Naive thymus-derived CD4-positive, alpha-beta T cell (primary cell): ENCODE data around the gene KAT7. TPM values are rescaled to one million over a fixed set of nuclear protein-coding genes. Genes with fewer than 3 reads are reported as not detected.
"Not testable (repeated sequence)": the region's sequence is repeated elsewhere in the genome, so short reads cannot be mapped to it uniquely, and the experiment has no call there.

Experiments used
- ATAC-seq: fragments of 150-1000 bp; cut with Tn5 transposase; 2 replicates; pipeline ENCODE4 v1.10.0; 2021; ENCODE audit warnings: mild to moderate bottlenecking, moderate library complexity
- CTCF ChIA-PET: fragments of 350-600 bp; sonication (Branson Sonifier 250); formaldehyde crosslinking; loops from one replicate; lab custom pipeline; 2021; ENCODE audit warnings: antibody characterized with exemption; lab: Charles Lee
- POLR2A ChIA-PET: fragments of 350-600 bp; sonication (Branson Sonifier 250); formaldehyde crosslinking; loops from one replicate; lab custom pipeline; 2021; ENCODE audit warnings: antibody characterized with exemption, inconsistent platforms; lab: Charles Lee
- DNase-seq, 9 donors: peaks; one replicate each; pipeline versions ENCODE4 v3.0.0 to v3.0.0-alpha.2; 2020 to 2022; ENCODE audit warnings: mixed read lengths in 1 of 9
- H3K27ac ChIP-seq: one replicate; pipeline ENCODE4 v1.7.0; 2013; ENCODE audit warnings: mild to moderate bottlenecking, low read depth, low read length, moderate library complexity
- H3K27me3 ChIP-seq, 2 donors: one replicate each; pipeline ENCODE4 v1.7.0; 2013; ENCODE audit warnings: low read length in 2 of 2, mild to moderate bottlenecking in 2 of 2, moderate library complexity in 2 of 2; ENCODE audit not compliant: control insufficient read depth in 2 of 2, insufficient read depth in 2 of 2
- H3K36me3 ChIP-seq, 3 experiments: 1 replicate in 2 of 3; 2 replicates in 1 of 3; pipeline ENCODE4 v1.7.0; 2013; ENCODE audit warnings: low read length in 3 of 3, mild to moderate bottlenecking in 3 of 3, moderate library complexity in 1 of 3; ENCODE audit not compliant: insufficient read depth in 3 of 3, control insufficient read depth in 2 of 3
- H3K4me1 ChIP-seq, 2 donors: one replicate each; pipeline ENCODE4 v1.7.0; 2013; ENCODE audit warnings: low read length in 2 of 2, mild to moderate bottlenecking in 2 of 2, moderate library complexity in 1 of 2; ENCODE audit not compliant: control insufficient read depth in 2 of 2, insufficient read depth in 2 of 2
- H3K4me3 ChIP-seq: 2 replicates; pipeline ENCODE4 v1.7.0; 2013; ENCODE audit warnings: mild to moderate bottlenecking, low read length
- H3K9me3 ChIP-seq, 3 experiments: 1 replicate in 2 of 3; 2 replicates in 1 of 3; pipeline ENCODE4 v1.7.0; 2013; ENCODE audit warnings: low read length in 3 of 3; ENCODE audit not compliant: control insufficient read depth in 2 of 3
- H3K27ac Mint-ChIP-seq, 9 donors: one replicate each; pipeline ENCODE4 v1.8.0; 2020 to 2022; ENCODE audit warnings: mixed read lengths in 9 of 9, mild to moderate bottlenecking in 8 of 9, moderate library complexity in 5 of 9, inconsistent platforms in 2 of 9
- H3K27me3 Mint-ChIP-seq, 5 donors: one replicate each; pipeline ENCODE4 v1.8.0; 2021 to 2022; ENCODE audit warnings: mixed read lengths in 5 of 5, mild to moderate bottlenecking in 1 of 5
- H3K36me3 Mint-ChIP-seq, 5 donors: one replicate each; pipeline ENCODE4 v1.8.0; 2020 to 2022; ENCODE audit warnings: mixed read lengths in 5 of 5, mild to moderate bottlenecking in 3 of 5, inconsistent platforms in 1 of 5
- H3K4me1 Mint-ChIP-seq, 7 donors: one replicate each; pipeline ENCODE4 v1.8.0; 2020 to 2022; ENCODE audit warnings: mixed read lengths in 7 of 7, mild to moderate bottlenecking in 3 of 7, inconsistent platforms in 1 of 7
- H3K4me3 Mint-ChIP-seq, 10 donors: one replicate each; pipeline ENCODE4 v1.8.0; 2020 to 2022; ENCODE audit warnings: mild to moderate bottlenecking in 10 of 10, mixed read lengths in 10 of 10, moderate library complexity in 6 of 10, inconsistent platforms in 2 of 10
- H3K9me3 Mint-ChIP-seq, 11 donors: one replicate each; pipeline ENCODE4 v1.8.0; 2020 to 2022; ENCODE audit warnings: mixed read lengths in 11 of 11, mild to moderate bottlenecking in 4 of 11, inconsistent platforms in 1 of 11, moderate library complexity in 1 of 11
- intact Hi-C, 2 donors: fragments of 100-400 bp; cut with micrococcal nuclease; formaldehyde crosslinking; loops; one replicate each; pipeline ENCODE4 v1.15.1; 2023
- polyA plus RNA-seq, 2 donors: library from polyadenylated mRNA; unstranded; fragments of 300-500 nt; fragmentation: Illumina TruSeq; gene quantifications; one replicate each; pipeline ENCODE4 v1.2.3, GENCODE V29; 2021
- total RNA-seq, 6 experiments: library from RNA in 5 of 6; stranded (reverse) in 5 of 6; gene quantifications; 1 replicate in 5 of 6; 2 replicates in 1 of 6; pipeline ENCODE4 v1.2.3 and lab custom pipeline; 2021 to 2026

KAT7 gene
- total and polyA plus RNA-seq, 7 experiments from 2014 or later = 39.2 to 195 (median 125) TPM

DNA sequence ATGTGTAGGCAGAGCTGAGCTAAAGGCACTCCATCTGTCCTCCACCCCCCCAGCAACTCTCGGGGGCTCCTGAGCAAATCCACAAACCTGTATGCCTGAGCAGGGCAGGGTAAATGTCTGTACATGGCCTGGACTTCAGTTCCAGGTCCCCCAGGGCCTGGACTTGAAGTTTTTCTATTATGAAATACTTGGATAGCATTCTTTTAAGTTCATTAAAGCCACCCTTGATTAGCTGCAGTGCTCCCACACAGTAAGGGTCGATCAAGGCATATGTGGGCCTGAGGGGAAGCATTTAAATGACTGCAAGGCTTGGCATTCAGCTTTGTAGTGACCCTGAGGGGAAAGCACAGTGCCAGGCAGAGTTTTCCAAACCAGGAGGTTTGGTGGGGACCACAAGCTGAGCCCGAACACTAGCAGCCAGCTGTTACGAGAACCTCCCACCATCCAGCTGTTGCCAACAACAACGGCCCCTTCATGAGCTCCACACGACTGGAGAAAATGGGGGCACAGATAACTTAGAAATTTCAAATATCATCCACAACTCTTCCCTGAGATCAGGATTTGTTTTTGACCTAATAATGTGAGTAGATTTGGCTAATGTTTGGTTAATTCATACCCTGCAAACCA is 31.2 kb upstream of the KAT7 start:
- no peaks in the 10 kb centered on the region for H3K27me3 ChIP-seq
- H3K36me3 ChIP-seq = peaks cover 0 to 15% (median 3%) of the 10 kb centered on the region in 3 experiments
- CTCF ChIA-PET = interaction anchor here (0.6 to 1.1 kb wide), 3 partner anchors 17 to 49 kb away, joined by 3 read pairs; no protein-coding TSS in a partner anchor
- no peak overlapping the region for H3K4me3 ChIP-seq
- Mint-ChIP-seq H3K36me3 (peaks cover 0 to 26% (median 12%) of the 10 kb centered on the region in 5 donors), H3K9me3 (no peaks in the 10 kb centered on the region), H3K4me1 (peaks cover 62 to 92% (median 88%) of the 10 kb centered on the region in 7 donors), H3K4me3 (peak overlapping the region in 9 of 10 donors; percentile 36 to 66 (median 49)), H3K27ac (peak overlapping the region; percentile 33 to 93 (median 77)), H3K27me3 (no peaks in the 10 kb centered on the region)
- POLR2A ChIA-PET = interaction anchor here (0.9 to 12.2 kb wide), 7 partner anchors 7 to 49 kb away, joined by 3 to 318 read pairs (median 7); partner anchors contain the start of genes KAT7 and SLC35B1
- DNase-seq = no peak
- intact Hi-C loops = no loop called here
- H3K9me3 ChIP-seq = no peaks in the 10 kb centered on the region
- ATAC-seq = no peak
- H3K4me1 ChIP-seq = peaks cover 55 to 80% of the 10 kb centered on the region in 2 donors
- H3K27ac ChIP-seq = peak overlapping the region; percentile 34

DNA sequence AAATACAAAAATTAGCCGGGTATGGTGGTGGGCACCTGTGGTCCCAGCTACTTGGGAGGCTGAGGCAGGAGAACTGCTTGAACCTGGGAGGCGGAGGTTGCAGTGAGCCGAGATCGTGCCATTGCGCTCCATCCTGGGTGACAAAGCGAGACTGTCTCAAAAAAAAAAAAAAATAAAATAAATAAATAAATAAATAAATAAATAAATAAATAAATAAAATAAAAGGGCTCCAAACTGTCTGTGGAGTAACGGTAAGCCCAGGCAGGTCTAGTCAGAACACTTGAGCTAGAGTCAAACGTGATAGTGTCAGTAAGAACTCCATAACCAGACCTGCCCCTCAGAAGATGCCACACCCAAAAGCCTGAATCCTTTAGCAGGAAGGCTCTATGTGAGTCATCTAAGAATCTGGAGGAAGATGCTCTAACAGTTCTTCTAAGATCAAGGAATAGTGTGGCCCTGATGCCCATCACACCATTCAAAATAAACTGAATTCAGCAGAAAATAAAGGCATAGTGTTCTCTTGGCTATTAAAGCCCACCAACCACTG is 29.9 kb upstream of the KAT7 start:
- DNase-seq, H3K27ac ChIP-seq, ATAC-seq, H3K9me3 Mint-ChIP-seq, H3K27me3 Mint-ChIP-seq, H3K4me3 ChIP-seq, H3K9me3 ChIP-seq, intact Hi-C loops, H3K27me3 ChIP-seq: not testable (repeated sequence)
- H3K4me1 Mint-ChIP-seq = peaks cover 59 to 82% (median 80%) of the 10 kb centered on the region in 7 donors
- peaks cover 0 to 17% (median 3%) of the 10 kb centered on the region in 3 experiments for H3K36me3 ChIP-seq
- peaks cover 57 to 75% of the 10 kb centered on the region in 2 donors for H3K4me1 ChIP-seq
- peak overlapping the region in 8 of 9 donors; percentile 37 to 92 (median 76) for H3K27ac Mint-ChIP-seq
- peak overlapping the region in 5 of 10 donors; percentile 43 to 99 (median 45) for H3K4me3 Mint-ChIP-seq
- POLR2A ChIA-PET = interaction anchor here (0.7 to 12.2 kb wide), 6 partner anchors 9 to 50 kb away, joined by 5 to 318 read pairs (median 7); partner anchors contain the start of genes KAT7 and SLC35B1
- H3K36me3 Mint-ChIP-seq = peaks cover 0 to 26% (median 12%) of the 10 kb centered on the region in 5 donors
- CTCF ChIA-PET = interaction anchor here (0.8 to 2.8 kb wide), 2 partner anchors 11 to 16 kb away, joined by 3 to 16 read pairs; no protein-coding TSS in a partner anchor

GRCh38 chr17:49759203-49759602 is 29.3 kb upstream of the KAT7 start:
- H3K27me3 ChIP-seq = no peaks in the 10 kb centered on the region
- peaks cover 0 to 18% (median 3%) of the 10 kb centered on the region in 3 experiments for H3K36me3 ChIP-seq
- intact Hi-C loops = no loop called here
- Mint-ChIP-seq H3K4me3 (peak overlapping the region in 6 of 10 donors; percentile 44 to 99 (median 94)), H3K27me3 (peaks cover 0 to 2% (median 0%) of the 10 kb centered on the region in 5 donors), H3K36me3 (peaks cover 0 to 26% (median 12%) of the 10 kb centered on the region in 5 donors), H3K4me1 (peaks cover 59 to 78% (median 76%) of the 10 kb centered on the region in 7 donors), H3K27ac (peak overlapping the region; percentile 18 to 92 (median 75)), H3K9me3 (peaks cover 0 to 7% (median 0%) of the 10 kb centered on the region in 11 donors)
- no peak for DNase-seq
- POLR2A ChIA-PET = interaction anchor here (0.9 to 12.2 kb wide), 5 partner anchors 9 to 51 kb away, joined by 5 to 318 read pairs (median 7); partner anchors contain the start of genes KAT7 and SLC35B1
- ATAC-seq = no peak
- H3K4me3 ChIP-seq = no peak overlapping the region
- CTCF ChIA-PET = interaction anchor here (0.8 to 2.8 kb wide), 2 partner anchors 12 to 17 kb away, joined by 3 to 16 read pairs; no protein-coding TSS in a partner anchor
- no peaks in the 10 kb centered on the region for H3K9me3 ChIP-seq
- peak overlapping the region; percentile 15 for H3K27ac ChIP-seq
- H3K4me1 ChIP-seq = peaks cover 57 to 72% of the 10 kb centered on the region in 2 donors

GRCh38 chr17:49760296-49760695 is 28.2 kb upstream of the KAT7 start:
- H3K27ac ChIP-seq = peak overlapping the region; percentile 65
- Mint-ChIP-seq H3K27ac (peak overlapping the region; percentile 9 to 92 (median 75)), H3K36me3 (peaks cover 0 to 25% (median 12%) of the 10 kb centered on the region in 5 donors), H3K9me3 (peaks cover 0 to 7% (median 0%) of the 10 kb centered on the region in 11 donors), H3K27me3 (peaks cover 0 to 7% (median 0%) of the 10 kb centered on the region in 5 donors), H3K4me1 (peaks cover 62 to 80% (median 78%) of the 10 kb centered on the region in 7 donors), H3K4me3 (peak overlapping the region; percentile 35 to 99 (median 94))
- ChIA-PET CTCF (interaction anchor here (0.7 to 2.8 kb wide), 3 partner anchors 13 to 65 kb away, joined by 3 to 16 read pairs (median 5); partner anchors contain the start of gene SLC35B1), POLR2A (interaction anchor here (1.2 to 12.2 kb wide), 6 partner anchors 10 to 57 kb away, joined by 3 to 318 read pairs (median 6); partner anchors contain the start of genes KAT7 and SLC35B1)
- H3K27me3 ChIP-seq = no peaks in the 10 kb centered on the region
- H3K36me3 ChIP-seq = peaks cover 0 to 18% (median under 1%) of the 10 kb centered on the region in 3 experiments
- no peaks in the 10 kb centered on the region for H3K9me3 ChIP-seq
- intact Hi-C loops = no loop called here
- H3K4me1 ChIP-seq = peaks cover 54 to 63% of the 10 kb centered on the region in 2 donors
- H3K4me3 ChIP-seq = no peak overlapping the region
- DNase-seq (no peak), ATAC-seq (no peak)

GRCh38 chr17:49760932-49761558 is 27.4 kb upstream of the KAT7 start:
- peak overlapping the region; percentile 56 to 92 (median 79) for H3K27ac Mint-ChIP-seq
- peak overlapping the region; percentile 49 to 99 (median 94) for H3K4me3 Mint-ChIP-seq
- H3K36me3 Mint-ChIP-seq = peaks cover 0 to 19% (median 8%) of the 10 kb centered on the region in 5 donors
- peak overlapping the region; percentile 65 for H3K27ac ChIP-seq
- peaks cover 0 to 14% (median 0%) of the 10 kb centered on the region in 5 donors for H3K27me3 Mint-ChIP-seq
- H3K36me3 ChIP-seq = peaks cover 0 to 18% (median 0%) of the 10 kb centered on the region in 3 experiments
- peaks cover 0 to 7% (median 0%) of the 10 kb centered on the region in 11 donors for H3K9me3 Mint-ChIP-seq
- no peak for ATAC-seq
- ChIA-PET CTCF (interaction anchor here (0.7 to 2.8 kb wide), 5 partner anchors 14 to 64 kb away, joined by 3 to 16 read pairs (median 6); partner anchors contain the start of gene SLC35B1), POLR2A (interaction anchor here (0.9 to 12.2 kb wide), 7 partner anchors 11 to 57 kb away, joined by 3 to 318 read pairs (median 70); partner anchors contain the start of genes KAT7 and SLC35B1)
- intact Hi-C loops = no loop called here
- H3K4me1 ChIP-seq = peaks cover 48 to 55% of the 10 kb centered on the region in 2 donors
- no peak for DNase-seq
- no peaks in the 10 kb centered on the region for H3K9me3 ChIP-seq
- H3K4me1 Mint-ChIP-seq = peaks cover 54 to 77% (median 72%) of the 10 kb centered on the region in 7 donors
- no peaks in the 10 kb centered on the region for H3K27me3 ChIP-seq
- peak overlapping the region; percentile 21 for H3K4me3 ChIP-seq
